ENCODE data around the gene MUC20. TPM values are rescaled to one million over a fixed set of nuclear protein-coding genes. Genes with fewer than 3 reads are reported as not detected.

The MUC20 gene
- total and polyA plus RNA-seq, 2 experiments from 2014 or later = 0.29 TPM; not detected in 1

- TF ChIP-seq, protein P1, sequence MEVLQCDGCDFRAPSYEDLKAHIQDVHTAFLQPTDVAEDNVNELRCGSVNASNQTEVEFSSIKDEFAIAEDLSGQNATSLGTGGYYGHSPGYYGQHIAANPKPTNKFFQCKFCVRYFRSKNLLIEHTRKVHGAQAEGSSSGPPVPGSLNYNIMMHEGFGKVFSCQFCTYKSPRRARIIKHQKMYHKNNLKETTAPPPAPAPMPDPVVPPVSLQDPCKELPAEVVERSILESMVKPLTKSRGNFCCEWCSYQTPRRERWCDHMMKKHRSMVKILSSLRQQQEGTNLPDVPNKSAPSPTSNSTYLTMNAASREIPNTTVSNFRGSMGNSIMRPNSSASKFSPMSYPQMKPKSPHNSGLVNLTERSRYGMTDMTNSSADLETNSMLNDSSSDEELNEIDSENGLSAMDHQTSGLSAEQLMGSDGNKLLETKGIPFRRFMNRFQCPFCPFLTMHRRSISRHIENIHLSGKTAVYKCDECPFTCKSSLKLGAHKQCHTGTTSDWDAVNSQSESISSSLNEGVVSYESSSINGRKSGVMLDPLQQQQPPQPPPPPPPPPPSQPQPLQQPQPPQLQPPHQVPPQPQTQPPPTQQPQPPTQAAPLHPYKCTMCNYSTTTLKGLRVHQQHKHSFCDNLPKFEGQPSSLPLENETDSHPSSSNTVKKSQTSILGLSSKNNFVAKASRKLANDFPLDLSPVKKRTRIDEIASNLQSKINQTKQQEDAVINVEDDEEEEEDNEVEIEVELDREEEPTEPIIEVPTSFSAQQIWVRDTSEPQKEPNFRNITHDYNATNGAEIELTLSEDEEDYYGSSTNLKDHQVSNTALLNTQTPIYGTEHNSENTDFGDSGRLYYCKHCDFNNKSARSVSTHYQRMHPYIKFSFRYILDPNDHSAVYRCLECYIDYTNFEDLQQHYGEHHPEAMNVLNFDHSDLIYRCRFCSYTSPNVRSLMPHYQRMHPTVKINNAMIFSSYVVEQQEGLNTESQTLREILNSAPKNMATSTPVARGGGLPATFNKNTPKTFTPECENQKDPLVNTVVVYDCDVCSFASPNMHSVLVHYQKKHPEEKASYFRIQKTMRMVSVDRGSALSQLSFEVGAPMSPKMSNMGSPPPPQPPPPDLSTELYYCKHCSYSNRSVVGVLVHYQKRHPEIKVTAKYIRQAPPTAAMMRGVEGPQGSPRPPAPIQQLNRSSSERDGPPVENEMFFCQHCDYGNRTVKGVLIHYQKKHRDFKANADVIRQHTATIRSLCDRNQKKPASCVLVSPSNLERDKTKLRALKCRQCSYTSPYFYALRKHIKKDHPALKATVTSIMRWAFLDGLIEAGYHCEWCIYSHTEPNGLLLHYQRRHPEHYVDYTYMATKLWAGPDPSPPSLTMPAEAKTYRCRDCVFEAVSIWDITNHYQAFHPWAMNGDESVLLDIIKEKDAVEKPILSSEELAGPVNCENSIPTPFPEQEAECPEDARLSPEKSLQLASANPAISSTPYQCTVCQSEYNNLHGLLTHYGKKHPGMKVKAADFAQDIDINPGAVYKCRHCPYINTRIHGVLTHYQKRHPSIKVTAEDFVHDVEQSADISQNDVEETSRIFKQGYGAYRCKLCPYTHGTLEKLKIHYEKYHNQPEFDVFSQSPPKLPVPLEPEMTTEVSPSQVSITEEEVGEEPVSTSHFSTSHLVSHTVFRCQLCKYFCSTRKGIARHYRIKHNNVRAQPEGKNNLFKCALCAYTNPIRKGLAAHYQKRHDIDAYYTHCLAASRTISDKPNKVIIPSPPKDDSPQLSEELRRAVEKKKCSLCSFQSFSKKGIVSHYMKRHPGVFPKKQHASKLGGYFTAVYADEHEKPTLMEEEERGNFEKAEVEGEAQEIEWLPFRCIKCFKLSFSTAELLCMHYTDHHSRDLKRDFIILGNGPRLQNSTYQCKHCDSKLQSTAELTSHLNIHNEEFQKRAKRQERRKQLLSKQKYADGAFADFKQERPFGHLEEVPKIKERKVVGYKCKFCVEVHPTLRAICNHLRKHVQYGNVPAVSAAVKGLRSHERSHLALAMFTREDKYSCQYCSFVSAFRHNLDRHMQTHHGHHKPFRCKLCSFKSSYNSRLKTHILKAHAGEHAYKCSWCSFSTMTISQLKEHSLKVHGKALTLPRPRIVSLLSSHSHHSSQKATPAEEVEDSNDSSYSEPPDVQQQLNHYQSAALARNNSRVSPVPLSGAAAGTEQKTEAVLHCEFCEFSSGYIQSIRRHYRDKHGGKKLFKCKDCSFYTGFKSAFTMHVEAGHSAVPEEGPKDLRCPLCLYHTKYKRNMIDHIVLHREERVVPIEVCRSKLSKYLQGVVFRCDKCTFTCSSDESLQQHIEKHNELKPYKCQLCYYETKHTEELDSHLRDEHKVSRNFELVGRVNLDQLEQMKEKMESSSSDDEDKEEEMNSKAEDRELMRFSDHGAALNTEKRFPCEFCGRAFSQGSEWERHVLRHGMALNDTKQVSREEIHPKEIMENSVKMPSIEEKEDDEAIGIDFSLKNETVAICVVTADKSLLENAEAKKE (CRISPR knock-in tag; IDR thresholded peaks at IDR 0.05) = no peak
- TF ChIP-seq ZNF331 (CRISPR knock-in tag; IDR thresholded peaks at IDR 0.05; ENCODE audit: low read depth) (no peak), ZNF114 (CRISPR knock-in tag; IDR thresholded peaks at IDR 0.05) (no peak), EZH2 (IDR thresholded peaks at IDR 0.05; ENCODE audit: low read depth, unreplicated experiment) (no peak), CTCF (conservative IDR thresholded peaks at IDR 0.05; ENCODE audit: low read depth in 2 of 2) (no peak)
These were observed 39.8 kb downstream of the MUC20 start (continued) for GRCh38 chr3:195760345-195761122.

GRCh38 chr3:195761123-195761566 is 40.4 kb downstream of the MUC20 start:
- Mint-ChIP-seq H3K27me3 (ENCODE audit: insufficient read depth, low read depth, poor library complexity) (peaks cover 2% of the 10 kb centered on the region), H3K4me3 (no peak overlapping the region), H3K9me3 (no peaks in the 10 kb centered on the region), H3K27ac (no peak overlapping the region), H3K4me1 (peaks cover 6% of the 10 kb centered on the region), H3K36me3 (ENCODE audit: low read depth) (no peaks in the 10 kb centered on the region)
- no peak overlapping the region for H3K4me2 ChIP-seq
- H3K36me3 ChIP-seq (ENCODE audit: insufficient read depth) = no peaks in the 10 kb centered on the region
- no peaks in the 10 kb centered on the region for H3K4me1 ChIP-seq (ENCODE audit: insufficient read depth)
- no peaks in the 10 kb centered on the region for H3K27me3 ChIP-seq (ENCODE audit: insufficient read depth)
- no peaks in the 10 kb centered on the region for H3K79me2 ChIP-seq (replicated peaks; ENCODE audit: insufficient read depth)
- H3K27ac ChIP-seq (ENCODE audit: low read depth) = no peak overlapping the region
- no peaks in the 10 kb centered on the region for H3F3A ChIP-seq (replicated peaks; ENCODE audit: low read depth)
- no peaks in the 10 kb centered on the region for H4K20me1 ChIP-seq (replicated peaks; ENCODE audit: insufficient read depth)
- no peaks in the 10 kb centered on the region for H3K9me2 ChIP-seq (ENCODE audit: insufficient read depth)
- DNase-seq (ENCODE audit: low spot score) (no peak), ATAC-seq (no peak)
- H3K4me3 ChIP-seq = no peak overlapping the region
- no peak overlapping the region for H2AFZ ChIP-seq
- TF ChIP-seq EZH2phosphoT487 (IDR thresholded peaks at IDR 0.05; ENCODE audit: unreplicated experiment) = no peak
- TF ChIP-seq STAT1 (IDR thresholded peaks at IDR 0.05; ENCODE audit: unreplicated experiment) = no peak
- TF ChIP-seq, protein P1 (CRISPR knock-in tag; IDR thresholded peaks at IDR 0.05) = no peak
